Measurements from ENCODE around the gene ABCA2. TPM values are rescaled to one million over a fixed set of nuclear protein-coding genes. Genes with fewer than 3 reads are reported as not detected.

Gene ABCA2
- total and polyA plus RNA-seq, 9 of the 15 experiments (the other 6 are each of a cell fraction or from before 2014, with no cell fraction given) = 0.69 to 16.3 (median 6.1) TPM; not detected in 2

DNA sequence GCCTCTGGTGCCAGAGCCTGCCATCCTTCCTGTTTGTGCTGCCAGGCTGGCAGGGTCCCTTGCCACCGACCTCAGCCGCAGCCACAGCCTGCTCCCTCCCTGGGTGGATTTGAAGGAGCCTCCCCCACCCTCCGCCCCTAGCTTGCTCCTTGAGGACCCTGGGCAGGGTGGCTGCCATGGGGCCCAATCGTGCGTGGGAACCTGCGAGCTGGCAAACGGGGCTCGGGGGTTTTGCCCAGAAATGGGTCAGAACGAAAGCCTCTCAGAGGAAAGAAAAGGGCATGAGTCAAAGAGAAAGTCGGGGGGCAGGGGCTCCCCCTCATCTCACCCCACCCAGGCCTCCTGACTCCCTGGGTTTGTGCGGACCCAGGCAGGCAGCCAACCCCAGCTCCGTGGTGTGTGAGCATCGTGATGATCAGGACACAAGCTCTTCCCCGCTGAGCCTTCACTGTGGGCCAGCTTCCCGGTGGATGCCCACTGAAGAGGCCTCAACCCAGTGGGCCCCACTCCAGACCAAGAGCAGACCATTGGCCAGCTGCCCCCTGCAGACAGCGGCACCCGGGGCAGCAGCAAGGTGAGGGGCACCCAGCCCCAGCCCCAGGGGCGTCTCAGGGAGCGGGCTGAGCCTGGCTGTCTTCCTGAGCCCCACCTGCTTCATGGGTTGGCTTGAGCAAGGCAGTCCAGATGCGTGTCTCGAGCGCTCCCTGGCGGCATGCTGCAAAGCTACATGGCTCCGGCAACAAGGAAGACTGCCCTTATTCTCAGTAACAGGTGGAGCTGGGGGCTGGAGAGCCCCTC is 6.9 kb upstream of the ABCA2 start (continued):
- TF ChIP-seq HMGN3 (IDR thresholded peaks at IDR 0.05; ENCODE audit: borderline replicate concordance, extremely low read depth, insufficient read length, low read depth, low read length) = peak; percentile 1
- no peak for TF ChIP-seq TRIM28 (IDR thresholded peaks at IDR 0.05)

DNA sequence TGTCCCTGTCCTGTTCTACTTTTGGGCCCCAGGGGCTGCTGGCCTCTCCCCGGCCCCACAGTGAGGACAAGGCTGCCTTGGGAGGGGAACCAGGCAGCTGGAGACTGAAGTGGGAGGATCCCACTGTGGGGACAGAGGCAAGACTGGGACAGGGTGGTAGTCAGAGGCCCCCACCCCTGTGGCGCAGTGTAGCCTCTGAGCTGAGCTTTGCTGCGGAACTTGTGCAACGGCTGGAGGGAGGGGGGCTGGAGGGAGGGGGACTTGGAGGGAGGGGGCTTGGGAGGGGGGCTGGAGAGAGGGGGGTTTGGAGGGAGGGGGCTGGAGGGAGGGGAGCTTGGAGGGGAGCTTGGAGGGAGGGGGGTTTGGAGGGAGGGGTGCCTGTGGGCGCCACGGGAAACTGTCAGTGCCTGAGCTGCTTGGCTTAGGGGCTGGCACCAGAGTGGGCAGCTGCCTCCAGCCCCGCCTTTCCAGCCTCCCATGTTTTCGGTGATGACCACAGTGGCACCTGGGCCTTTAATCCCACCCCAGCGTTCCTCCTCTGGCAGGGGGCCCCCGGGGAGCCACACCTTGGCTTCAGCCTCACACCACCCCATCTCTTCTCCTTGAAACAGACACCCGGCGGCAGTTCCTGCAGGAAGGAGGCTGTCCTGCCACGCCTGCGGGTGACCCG is 6.1 kb upstream of the ABCA2 start:
- H3K4me3 ChIP-seq = no peak overlapping the region
- CTCF ChIA-PET (ENCODE audit: low intra/inter-chr PET ratio) = interaction anchor here (2.2 to 3.7 kb wide), 2 partner anchors 86 to 247 kb away, joined by 10 to 47 read pairs; no protein-coding TSS in a partner anchor
- in situ Hi-C loops (cut with MboI) = no loop called here

More for the DNA sequence above, 6.1 kb upstream of the ABCA2 start:
- no peak for FAIRE-seq
- Histone ChIP-seq H3K4me1 (replicated peaks in 1 of 2; ENCODE audit: control insufficient read depth in 2 of 2, insufficient read depth in 2 of 2, low read length in 2 of 2) (peaks cover under 1 to 72% of the 10 kb centered on the region in 2 experiments; a peak in 4 of 5 replicates), H4K20me1 (replicated peaks; ENCODE audit: control insufficient read depth, insufficient read depth, low read length) (no peaks in the 10 kb centered on the region), H3K36me3 (ENCODE audit: control insufficient read depth, insufficient read depth, low read length) (no peaks in the 10 kb centered on the region), H3K9me1 (ENCODE audit: control insufficient read depth, insufficient read depth, low read length) (no peaks in the 10 kb centered on the region), H3K79me2 (ENCODE audit: control insufficient read depth, insufficient read depth, low read length) (no peaks in the 10 kb centered on the region), H2AFZ (ENCODE audit: low read depth, low read length) (no peak overlapping the region), H3K9me3 (replicated peaks; ENCODE audit: control insufficient read depth, insufficient read depth, low read depth, low read length) (no peaks in the 10 kb centered on the region), H3K27me3 (ENCODE audit: control insufficient read depth in 2 of 2, insufficient read depth in 2 of 2, low read length in 2 of 2) (peaks cover 0 to 6% of the 10 kb centered on the region in 2 experiments; a peak in 1 of 5 replicates), H3K27ac (ENCODE audit: extremely low read depth, low read depth, low read length) (no peak overlapping the region), H3K4me2 (ENCODE audit: insufficient read depth, low read length) (no peak overlapping the region), H3K9ac (ENCODE audit: insufficient read depth in 1 of 2, low read depth in 2 of 2, low read length in 2 of 2) (peak overlapping the region in 1 of 2 experiments; percentile 45; a peak in 1 of 4 replicates)
- ATAC-seq = no peak
- 11% methylated on average over 8 of the region's 15 CpGs for WGBS (ENCODE audit: insufficient coverage, low coverage, missing lambda C conversion rate)
- intact Hi-C loops (cut with micrococcal nuclease) = loop anchor here (2.0 kb wide), 2 partner anchors 59 to 191 kb away; partner anchors contain the start of gene AJM1
- TF ChIP-seq, protein P1, sequence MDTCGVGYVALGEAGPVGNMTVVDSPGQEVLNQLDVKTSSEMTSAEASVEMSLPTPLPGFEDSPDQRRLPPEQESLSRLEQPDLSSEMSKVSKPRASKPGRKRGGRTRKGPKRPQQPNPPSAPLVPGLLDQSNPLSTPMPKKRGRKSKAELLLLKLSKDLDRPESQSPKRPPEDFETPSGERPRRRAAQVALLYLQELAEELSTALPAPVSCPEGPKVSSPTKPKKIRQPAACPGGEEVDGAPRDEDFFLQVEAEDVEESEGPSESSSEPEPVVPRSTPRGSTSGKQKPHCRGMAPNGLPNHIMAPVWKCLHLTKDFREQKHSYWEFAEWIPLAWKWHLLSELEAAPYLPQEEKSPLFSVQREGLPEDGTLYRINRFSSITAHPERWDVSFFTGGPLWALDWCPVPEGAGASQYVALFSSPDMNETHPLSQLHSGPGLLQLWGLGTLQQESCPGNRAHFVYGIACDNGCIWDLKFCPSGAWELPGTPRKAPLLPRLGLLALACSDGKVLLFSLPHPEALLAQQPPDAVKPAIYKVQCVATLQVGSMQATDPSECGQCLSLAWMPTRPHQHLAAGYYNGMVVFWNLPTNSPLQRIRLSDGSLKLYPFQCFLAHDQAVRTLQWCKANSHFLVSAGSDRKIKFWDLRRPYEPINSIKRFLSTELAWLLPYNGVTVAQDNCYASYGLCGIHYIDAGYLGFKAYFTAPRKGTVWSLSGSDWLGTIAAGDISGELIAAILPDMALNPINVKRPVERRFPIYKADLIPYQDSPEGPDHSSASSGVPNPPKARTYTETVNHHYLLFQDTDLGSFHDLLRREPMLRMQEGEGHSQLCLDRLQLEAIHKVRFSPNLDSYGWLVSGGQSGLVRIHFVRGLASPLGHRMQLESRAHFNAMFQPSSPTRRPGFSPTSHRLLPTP (IDR thresholded peaks at IDR 0.05; ENCODE audit: borderline replicate concordance, extremely low read depth, insufficient read length) = no peak
- peak; percentile 59 for TF ChIP-seq PCBP1 (IDR thresholded peaks at IDR 0.05; ENCODE audit: low read depth, low read length, poor library complexity, severe bottlenecking)
- TF ChIP-seq, protein P2, sequence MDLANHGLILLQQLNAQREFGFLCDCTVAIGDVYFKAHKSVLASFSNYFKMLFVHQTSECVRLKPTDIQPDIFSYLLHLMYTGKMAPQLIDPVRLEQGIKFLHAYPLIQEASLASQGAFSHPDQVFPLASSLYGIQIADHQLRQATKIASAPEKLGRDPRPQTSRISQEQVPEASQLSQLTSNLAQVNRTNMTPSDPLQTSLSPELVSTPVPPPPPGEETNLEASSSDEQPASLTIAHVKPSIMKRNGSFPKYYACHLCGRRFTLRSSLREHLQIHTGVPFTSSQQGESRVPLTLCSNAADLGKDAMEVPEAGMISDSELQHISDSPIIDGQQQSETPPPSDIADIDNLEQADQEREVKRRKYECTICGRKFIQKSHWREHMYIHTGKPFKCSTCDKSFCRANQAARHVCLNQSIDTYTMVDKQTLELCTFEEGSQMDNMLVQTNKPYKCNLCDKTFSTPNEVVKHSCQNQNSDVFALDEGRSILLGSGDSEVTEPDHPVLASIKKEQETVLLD (IDR thresholded peaks at IDR 0.05) = no peak
- no peak for DNase-seq (ENCODE audit: extremely low read depth in 1 of 4, low spot score in 3 of 4)
- no TSS peak for BruUV-seq (replicated peaks)
- POLR2A ChIA-PET = interaction anchor here (0.6 to 1.8 kb wide), 6 partner anchors 8 to 527 kb away, joined by 3 to 8 read pairs (median 4); no protein-coding TSS in a partner anchor
